Smooth muscle cell of the brain vasculature (primary cell): Measurements from ENCODE around the gene PCBP3.
"Not testable (repeated sequence)": the region's sequence is repeated elsewhere in the genome, so short reads cannot be mapped to it uniquely, and the experiment has no call there.

ENCODE experiments used
- DNase-seq: peaks from one replicate; pipeline ENCODE4 v3.0.0-alpha.2; 2012; ENCODE audit warnings: low read depth, low spot score

The PCBP3 gene

DNA sequence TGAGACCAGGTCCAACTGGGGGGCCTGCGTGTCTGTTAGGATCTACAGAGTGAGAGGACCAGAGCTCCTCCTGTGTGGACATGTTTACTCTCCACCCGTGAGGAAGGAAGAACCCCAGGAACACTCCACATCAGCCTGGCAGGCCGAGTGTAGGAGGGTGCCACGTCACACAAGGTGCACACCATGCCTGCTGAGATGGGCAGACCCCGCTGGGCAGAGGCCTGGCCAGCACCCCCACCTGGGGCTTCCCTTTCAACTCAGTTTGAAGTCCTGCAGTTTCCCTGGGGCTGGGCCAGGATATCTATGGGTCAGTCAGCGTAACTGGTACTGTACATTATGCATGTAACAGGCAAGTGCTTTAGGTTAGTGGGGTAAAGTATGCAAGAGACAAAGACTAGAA, 30.1 kb upstream of the PCBP3 start:
- DNase-seq, result no peak

GRCh38 chr21:45613881-45614280, 29.6 kb upstream of the PCBP3 start:
- no peak for DNase-seq

GRCh38 chr21:45615145-45615711, 28.3 kb upstream of the PCBP3 start:
- no peak for DNase-seq

GRCh38 chr21:45617021-45617921, 26.3 kb upstream of the PCBP3 start:
- no peak for DNase-seq

DNA sequence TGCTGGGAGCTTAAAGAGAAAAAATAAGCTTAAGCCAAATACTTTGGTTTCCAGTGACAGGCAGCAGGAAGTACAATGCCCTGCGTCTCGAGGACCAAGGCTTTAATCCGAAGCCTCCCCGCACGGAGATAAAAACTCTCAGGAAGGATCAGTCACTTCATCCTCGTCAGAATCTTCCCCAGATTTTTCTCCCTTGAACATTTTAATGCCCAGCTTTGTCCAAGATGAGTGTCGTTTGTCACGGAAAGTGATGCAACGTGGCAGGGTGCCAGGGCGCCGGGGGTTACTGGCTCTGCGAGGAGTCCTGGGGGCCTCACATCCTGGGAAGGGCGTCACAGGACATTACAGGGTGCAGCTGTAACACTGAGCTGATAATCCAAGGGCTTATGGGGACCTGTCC, 25.2 kb upstream of the PCBP3 start:
- DNase-seq, result no peak

DNA sequence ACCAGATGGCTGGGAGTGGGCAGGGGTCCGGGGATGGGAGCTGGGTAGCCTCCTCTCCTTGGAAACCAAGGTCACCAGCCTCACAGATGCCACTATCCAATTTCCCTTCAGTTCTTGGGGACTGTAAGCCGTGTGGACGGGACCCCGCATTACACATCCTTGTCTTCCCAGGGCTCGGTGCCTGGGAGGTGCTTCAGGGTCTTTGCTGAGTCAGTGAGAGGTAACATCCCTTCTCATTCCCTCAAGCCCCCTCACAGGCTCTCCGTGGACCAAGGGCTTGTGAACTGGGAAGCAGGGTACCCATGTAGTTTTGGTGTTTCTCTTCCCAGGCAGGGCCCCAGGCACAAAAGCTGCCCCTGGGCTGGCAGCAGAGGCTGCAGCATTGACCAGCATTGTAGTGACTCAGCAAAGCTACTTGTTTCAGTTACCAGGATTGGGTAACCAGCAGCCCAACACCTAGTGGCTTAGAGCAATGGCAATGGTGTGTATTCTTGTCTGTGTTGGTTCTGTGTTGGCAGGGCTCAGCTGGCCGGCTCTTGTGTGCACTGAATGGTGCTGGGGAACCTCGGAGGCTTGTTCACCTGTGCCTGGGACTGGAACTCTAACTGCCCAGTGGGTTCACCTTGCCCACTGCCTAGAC, 24.6 kb upstream of the PCBP3 start:
- no peak for DNase-seq

GRCh38 chr21:45620201-45620923, 23.2 kb upstream of the PCBP3 start:
- DNase-seq, result no peak

DNA sequence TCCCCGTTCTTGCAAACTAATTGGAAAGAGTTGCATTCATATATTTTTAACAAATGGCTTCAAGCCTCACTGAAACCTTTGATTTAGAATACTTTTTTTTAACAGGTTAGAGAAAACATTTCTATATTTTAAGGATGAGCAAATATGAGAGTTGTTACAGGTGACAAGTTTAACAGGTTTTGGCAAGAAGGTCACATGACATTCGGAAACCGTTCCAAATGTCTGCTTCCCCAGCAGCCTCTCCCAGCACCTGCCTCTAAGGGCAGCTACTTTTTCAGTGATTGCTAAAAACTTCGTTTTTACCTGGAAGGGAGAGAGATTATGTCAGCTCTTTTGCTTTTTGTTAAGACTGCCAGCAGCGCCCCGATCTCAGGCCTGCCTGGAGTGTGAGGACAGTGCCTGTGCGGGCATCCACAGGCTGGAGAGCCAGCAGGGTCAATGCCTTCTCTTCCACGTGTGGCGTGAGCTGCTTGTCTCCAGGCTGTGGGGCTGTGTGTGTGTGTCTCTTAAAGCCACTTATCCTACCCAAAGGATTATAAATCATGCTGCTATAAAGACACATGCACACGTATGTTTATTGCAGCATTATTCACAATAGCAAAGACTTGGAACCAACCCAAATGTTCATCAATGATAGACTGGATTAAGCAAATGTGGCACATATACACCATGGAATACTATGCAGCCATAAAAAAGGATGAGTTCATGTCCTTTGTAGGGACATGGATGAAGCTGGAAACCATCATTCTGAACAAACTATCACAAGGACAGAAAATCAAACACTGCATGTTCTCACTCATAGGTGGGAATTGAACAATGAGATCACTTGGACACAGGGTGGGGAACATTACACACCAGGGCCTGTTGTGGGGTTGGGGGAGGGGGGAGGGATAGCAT, 21.8 kb upstream of the PCBP3 start:
- not testable (repeated sequence) for DNase-seq

DNA sequence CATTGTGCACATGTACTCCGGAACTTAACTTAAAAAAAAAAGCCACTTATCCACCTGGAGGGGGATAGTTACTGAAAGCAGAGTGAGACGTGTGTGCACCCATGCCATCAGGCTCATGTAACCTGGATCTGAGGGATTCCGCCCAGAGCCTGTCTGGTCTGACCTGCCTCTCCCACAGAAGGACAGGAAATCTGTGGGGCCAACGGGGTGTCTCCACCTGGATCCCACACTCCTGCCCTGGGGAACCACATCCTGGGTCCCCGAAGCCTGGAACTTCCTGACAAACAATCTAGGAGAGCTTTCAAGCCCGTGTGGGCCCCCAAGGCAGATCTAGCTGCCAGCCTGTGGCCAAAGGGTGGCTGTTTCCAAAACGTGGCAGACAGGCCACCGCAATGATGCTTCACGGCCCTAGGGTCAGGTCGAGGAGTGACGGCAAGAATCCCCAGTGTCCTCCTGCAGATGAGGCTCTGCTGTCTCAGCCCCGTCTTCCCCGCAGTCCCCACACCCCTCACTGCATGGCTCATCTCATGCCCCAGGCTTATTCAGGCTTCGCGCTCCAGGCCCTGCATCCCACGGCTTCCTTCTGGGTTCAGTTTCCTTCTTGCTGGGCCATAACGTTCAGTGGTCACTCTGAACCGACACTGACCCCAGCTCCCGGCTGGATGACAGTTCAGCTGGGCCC, 21.0 kb upstream of the PCBP3 start:
- DNase-seq, result no peak

DNA sequence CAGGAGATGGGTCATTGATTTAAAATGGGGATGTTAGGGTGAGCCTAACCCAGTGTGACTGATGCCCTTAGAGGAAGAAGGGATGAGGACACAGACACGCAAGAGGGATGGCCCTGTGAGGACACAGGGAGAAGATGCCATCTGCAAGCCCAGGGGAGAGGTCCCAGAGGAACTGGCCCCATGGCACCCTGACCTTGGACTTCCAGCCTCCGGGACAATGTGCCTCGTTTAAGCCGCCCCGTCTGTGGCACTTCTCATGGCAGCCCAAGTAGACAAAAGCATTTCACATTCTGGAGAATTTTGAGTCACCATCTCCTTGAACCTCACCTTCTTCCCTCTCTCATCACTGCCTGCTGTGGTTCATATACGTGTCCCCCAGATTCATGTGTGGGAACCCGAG, 20.1 kb upstream of the PCBP3 start:
- DNase-seq, result no peak

DNA sequence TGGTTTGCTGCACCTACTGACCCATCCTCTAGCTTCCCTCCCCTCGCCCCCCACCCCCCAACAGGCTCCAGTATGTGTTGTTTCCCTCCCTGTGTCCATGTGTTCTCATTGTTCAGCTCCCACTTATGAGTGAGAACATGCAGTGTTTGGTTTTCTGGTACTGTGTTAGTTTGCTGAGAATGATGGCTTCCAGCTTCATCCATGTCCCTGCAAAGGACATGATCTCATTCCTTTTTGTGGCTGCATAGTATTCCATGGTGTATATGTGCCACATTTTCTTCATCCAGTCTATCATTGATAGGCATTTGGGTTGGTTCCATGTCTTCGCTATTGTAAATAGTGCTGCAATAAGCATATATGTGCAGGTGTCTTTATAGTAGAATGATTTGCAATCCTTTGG, 17.4 kb upstream of the PCBP3 start:
- DNase-seq, result not testable (repeated sequence)

DNA sequence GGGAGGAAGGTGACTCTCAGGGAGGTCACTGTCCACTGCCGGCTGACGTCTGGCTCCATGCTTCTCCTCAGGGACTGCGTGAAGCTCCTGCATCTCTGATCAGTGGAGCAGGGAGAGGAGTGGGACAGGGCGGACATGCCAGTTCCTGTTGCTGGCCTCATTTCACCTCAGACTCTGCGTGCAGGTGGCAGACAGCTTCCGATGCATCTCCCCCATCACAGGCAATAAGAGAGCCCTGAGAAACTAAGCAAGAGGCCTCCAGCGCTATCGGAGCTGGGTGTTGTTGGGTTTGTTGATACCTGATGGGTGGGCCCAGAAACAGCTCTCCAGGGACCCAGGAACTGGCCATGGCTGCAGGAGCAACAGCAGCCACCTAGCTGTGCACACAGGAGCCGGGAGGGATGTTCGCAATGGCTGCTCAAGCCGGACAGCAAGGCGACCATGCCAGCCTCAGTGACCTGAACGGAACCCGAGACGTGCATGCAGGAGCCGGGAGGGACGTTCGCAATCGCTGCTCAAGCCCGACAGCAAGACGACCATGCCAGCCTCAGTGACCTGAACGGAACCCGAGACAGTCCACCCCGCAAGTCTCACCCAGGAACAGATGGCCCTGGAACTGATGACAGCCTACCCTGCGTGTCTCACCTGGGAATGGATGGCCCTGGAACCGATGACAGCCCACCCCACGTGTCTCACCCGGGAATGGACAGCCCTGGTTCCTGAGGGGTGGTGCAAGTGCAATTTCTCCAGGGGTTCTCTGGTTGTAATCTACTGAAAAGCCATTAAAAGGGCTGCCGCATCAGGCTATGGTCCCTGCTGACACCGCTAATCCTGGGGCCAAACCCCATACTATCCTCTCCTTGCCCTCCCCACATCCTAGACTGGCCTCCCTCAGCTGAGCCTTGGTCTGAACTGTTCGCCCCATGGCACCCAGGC, 14.2 kb upstream of the PCBP3 start:
- no peak for DNase-seq

DNA sequence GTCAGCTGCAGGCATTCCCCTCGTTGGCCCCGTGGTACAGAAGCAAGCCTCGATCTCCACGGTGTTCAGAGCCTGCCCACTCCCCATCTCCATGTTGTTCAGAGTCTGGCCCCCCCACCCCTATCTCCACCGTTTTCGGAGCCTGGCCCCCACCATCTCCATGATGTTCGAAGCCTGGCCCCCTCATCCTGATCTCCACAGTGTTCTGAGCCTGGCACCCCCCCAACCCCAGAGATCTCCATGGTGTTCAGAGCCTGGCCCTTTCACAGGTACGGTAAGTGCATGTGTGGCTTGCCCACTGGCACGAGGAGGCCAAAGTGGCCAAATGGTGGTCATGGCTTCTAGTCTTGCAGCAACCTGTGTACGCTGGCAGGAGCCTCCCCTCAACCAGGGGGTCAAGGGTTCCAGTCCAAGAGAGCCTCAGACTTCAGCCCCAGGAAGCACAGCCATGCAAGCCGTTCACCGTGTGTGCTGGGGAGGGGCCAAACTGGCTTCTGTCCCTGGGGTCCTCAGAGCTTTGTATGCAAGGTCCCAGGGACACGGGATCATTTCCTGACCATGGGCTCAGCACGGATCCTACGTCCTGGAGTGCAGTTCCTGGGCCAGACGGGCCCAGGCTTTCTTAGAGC, 13.3 kb upstream of the PCBP3 start:
- no peak for DNase-seq

DNA sequence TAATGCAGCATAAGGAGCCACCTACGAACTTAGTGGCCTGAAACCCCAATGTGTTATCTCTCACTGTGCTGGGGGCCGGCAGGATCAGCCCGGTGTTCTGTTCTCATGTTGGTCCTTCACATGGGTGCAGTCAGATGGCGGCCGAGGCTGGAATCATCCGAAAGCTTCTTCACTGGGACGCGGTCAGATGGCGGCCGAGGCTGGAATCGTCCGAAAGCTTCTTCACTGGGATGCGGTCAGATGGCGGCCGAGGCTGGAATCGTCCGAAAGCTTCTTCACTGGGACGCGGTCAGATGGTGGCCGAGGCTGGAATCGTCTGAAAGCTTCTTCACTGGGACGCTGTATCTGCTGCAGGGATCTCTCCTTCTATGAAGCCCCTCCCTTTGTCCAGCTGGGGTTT, 12.6 kb upstream of the PCBP3 start:
- no peak for DNase-seq

- DNase-seq, result no peak
Measured at GRCh38 chr21:45631540-45631939, 12.0 kb upstream of the PCBP3 start.

DNA sequence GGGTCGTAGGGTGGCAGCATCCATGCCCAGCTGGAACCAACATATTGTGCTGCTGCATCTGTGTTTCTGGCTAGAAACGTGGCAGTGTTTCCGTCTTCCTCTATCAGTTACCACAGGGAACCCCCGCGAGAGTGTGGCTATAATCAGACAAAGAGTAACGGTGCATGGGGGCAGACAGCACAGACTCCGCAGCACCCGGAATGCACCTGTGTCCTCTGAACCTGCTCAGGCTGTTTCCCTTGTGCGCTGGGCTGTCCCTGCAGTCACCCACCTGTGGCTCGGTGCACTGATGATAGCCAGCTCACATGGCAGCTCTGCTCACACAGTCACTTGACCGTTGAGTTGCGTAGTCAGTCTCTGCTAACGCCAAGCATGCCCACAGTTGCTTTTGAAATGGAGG, 11.4 kb upstream of the PCBP3 start:
- DNase-seq, result no peak

- DNase-seq, result no peak
Measured at GRCh38 chr21:45632637-45633251, 10.8 kb upstream of the PCBP3 start.

- no peak for DNase-seq
Measured at GRCh38 chr21:45634511-45635183, 8.9 kb upstream of the PCBP3 start.
